ENCODE measurements around the gene DDX3X. TPM values are rescaled to one million over a fixed set of nuclear protein-coding genes. Genes with fewer than 3 reads are reported as not detected.
"Not testable (repeated sequence)": the region's sequence is repeated elsewhere in the genome, so short reads cannot be mapped to it uniquely, and the experiment has no call there.

Gene DDX3X
- 160 and 203 TPM in 2 replicates for total RNA-seq

DNA sequence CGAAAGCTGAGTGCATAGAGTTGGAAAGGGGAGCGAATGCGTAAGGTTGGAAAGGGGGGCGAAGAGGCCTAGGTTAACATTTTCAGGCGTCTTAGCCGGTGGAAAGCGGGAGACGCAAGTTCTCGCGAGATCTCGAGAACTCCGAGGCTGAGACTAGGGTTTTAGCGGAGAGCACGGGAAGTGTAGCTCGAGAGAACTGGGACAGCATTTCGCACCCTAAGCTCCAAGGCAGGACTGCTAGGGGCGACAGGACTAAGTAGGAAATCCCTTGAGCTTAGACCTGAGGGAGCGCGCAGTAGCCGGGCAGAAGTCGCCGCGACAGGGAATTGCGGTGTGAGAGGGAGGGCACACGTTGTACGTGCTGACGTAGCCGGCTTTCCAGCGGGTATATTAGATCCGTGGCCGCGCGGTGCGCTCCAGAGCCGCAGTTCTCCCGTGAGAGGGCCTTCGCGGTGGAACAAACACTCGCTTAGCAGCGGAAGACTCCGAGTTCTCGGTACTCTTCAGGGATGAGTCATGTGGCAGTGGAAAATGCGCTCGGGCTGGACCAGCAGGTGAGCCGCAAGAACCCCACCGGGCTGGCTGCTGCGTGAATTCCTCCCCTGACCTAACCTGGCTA lies at the start of gene DDX3X:
Gene DDX3X (plus strand): TSS at position 419 of the 619 bp plus-strand sequence. CDS start 91 bp downstream, at position 510.
- Histone ChIP-seq H2AFZ (ENCODE audit: low read length) (peak within 1 kb of the TSS; percentile 98), H3K27me3 (ENCODE audit: insufficient read depth, low read length) (no peaks in the 10 kb centered on the region), H3K79me2 (ENCODE audit: insufficient read depth, low read length) (peaks cover 48% of the 10 kb centered on the region), H3K4me2 (ENCODE audit: insufficient read depth, low read length) (peak within 1 kb of the TSS; percentile 98), H3K4me3 (ENCODE audit: insufficient read depth, low read length) (peak within 1 kb of the TSS; percentile 98), H3K4me1 (ENCODE audit: insufficient read depth, low read length) (peaks cover 27% of the 10 kb centered on the region), H3K36me3 (ENCODE audit: insufficient read depth, low read length) (peaks cover 9% of the 10 kb centered on the region), H4K20me1 (ENCODE audit: insufficient read depth, low read length) (peaks cover 37% of the 10 kb centered on the region), H3K9me3 (ENCODE audit: low read depth, low read length) (no peaks in the 10 kb centered on the region), H3K27ac (ENCODE audit: low read depth, low read length) (peak within 1 kb of the TSS; percentile 100)
- peak; percentile 91 for DNase-seq (ENCODE audit: insufficient read length, low spot score, missing footprints)
- TF ChIP-seq CTCF (IDR thresholded peaks at IDR 0.05; ENCODE audit: extremely low read depth, low read depth, low read length) = peak; percentile 20

- H3K4me3 ChIP-seq (ENCODE audit: insufficient read depth, low read length); DNase-seq (ENCODE audit: insufficient read length, low spot score, missing footprints); H3K79me2 ChIP-seq (ENCODE audit: insufficient read depth, low read length); H3K27ac ChIP-seq (ENCODE audit: low read depth, low read length); H4K20me1 ChIP-seq (ENCODE audit: insufficient read depth, low read length); H3K4me2 ChIP-seq (ENCODE audit: insufficient read depth, low read length); H3K27me3 ChIP-seq (ENCODE audit: insufficient read depth, low read length); H3K36me3 ChIP-seq (ENCODE audit: insufficient read depth, low read length); H3K4me1 ChIP-seq (ENCODE audit: insufficient read depth, low read length); H3K9me3 ChIP-seq (ENCODE audit: low read depth, low read length); H2AFZ ChIP-seq (ENCODE audit: low read length): not testable (repeated sequence)
These were observed 48.0 kb upstream of the DDX3X start for GRCh38 chrX:41285928-41286327.

DNA sequence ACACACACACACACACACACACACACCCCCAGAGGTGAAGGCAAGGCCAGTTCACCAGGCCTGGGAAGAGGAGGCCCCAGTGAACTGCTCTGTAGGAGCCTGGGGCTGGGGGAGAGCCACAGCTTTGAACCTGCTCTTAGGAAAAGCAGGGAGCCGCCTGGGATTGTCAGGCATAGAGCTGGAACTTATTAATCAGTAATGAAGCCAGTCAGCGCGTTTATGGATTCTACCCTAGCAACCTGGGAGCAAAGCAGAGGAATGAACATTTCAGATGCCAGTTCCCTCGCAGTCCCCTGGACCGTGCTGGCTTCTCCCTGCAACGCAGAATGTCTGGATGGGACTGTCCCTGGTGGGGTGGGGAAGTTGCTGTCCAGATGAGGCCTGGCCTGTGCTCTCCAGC lies 45.3 kb upstream of the DDX3X start:
- H3K79me2 ChIP-seq (ENCODE audit: insufficient read depth, low read length) = no peaks in the 10 kb centered on the region
- H3K36me3 ChIP-seq (ENCODE audit: insufficient read depth, low read length) = no peaks in the 10 kb centered on the region
- no peak for TF ChIP-seq CTCF (IDR thresholded peaks at IDR 0.05; ENCODE audit: extremely low read depth, low read depth, low read length)
- H3K4me3 ChIP-seq (ENCODE audit: insufficient read depth, low read length) = no peak overlapping the region
- H3K27me3 ChIP-seq (ENCODE audit: insufficient read depth, low read length) = no peaks in the 10 kb centered on the region
- H3K27ac ChIP-seq (ENCODE audit: low read depth, low read length) = no peak overlapping the region
- H2AFZ ChIP-seq (ENCODE audit: low read length) = no peak overlapping the region
- H3K4me1 ChIP-seq (ENCODE audit: insufficient read depth, low read length) = no peaks in the 10 kb centered on the region
- no peak for DNase-seq (ENCODE audit: insufficient read length, low spot score, missing footprints)
- no peaks in the 10 kb centered on the region for H3K9me3 ChIP-seq (ENCODE audit: low read depth, low read length)
- no peaks in the 10 kb centered on the region for H4K20me1 ChIP-seq (ENCODE audit: insufficient read depth, low read length)
- no peak overlapping the region for H3K4me2 ChIP-seq (ENCODE audit: insufficient read depth, low read length)

- Histone ChIP-seq H3K4me3 (ENCODE audit: insufficient read depth, low read length) (no peak overlapping the region), H2AFZ (ENCODE audit: low read length) (no peak overlapping the region), H3K9me3 (ENCODE audit: low read depth, low read length) (no peaks in the 10 kb centered on the region), H3K79me2 (ENCODE audit: insufficient read depth, low read length) (no peaks in the 10 kb centered on the region), H3K4me2 (ENCODE audit: insufficient read depth, low read length) (no peak overlapping the region), H3K4me1 (ENCODE audit: insufficient read depth, low read length) (no peaks in the 10 kb centered on the region), H3K27ac (ENCODE audit: low read depth, low read length) (no peak overlapping the region), H3K27me3 (ENCODE audit: insufficient read depth, low read length) (no peaks in the 10 kb centered on the region), H3K36me3 (ENCODE audit: insufficient read depth, low read length) (no peaks in the 10 kb centered on the region), H4K20me1 (ENCODE audit: insufficient read depth, low read length) (no peaks in the 10 kb centered on the region)
- TF ChIP-seq CTCF (IDR thresholded peaks at IDR 0.05; ENCODE audit: extremely low read depth, low read depth, low read length) = no peak
- DNase-seq (ENCODE audit: insufficient read length, low spot score, missing footprints) = no peak
These were observed 44.9 kb upstream of the DDX3X start for GRCh38 chrX:41289095-41289494.

Data from osteoblast (primary cell).